BJ (cell line): ENCODE measurements around the gene TMEM132C. TPM values are rescaled to one million over a fixed set of nuclear protein-coding genes. Genes with fewer than 3 reads are reported as not detected.

Experiments used
- CTCF ChIA-PET: fragments of 350-600 bp; formaldehyde crosslinking; extraction: SDS; loops from one replicate; lab custom pipeline; 2021; ENCODE audit warnings: antibody characterized with exemption, inconsistent platforms; lab: Yijun Ruan, JAX
- POLR2A ChIA-PET: fragments of 300-600 bp; sonication (Branson Sonifier 250); formaldehyde crosslinking; extraction: SDS; loops from one replicate; lab custom pipeline; 2021; ENCODE audit warnings: antibody characterized with exemption; lab: Charles Lee
- DNase-seq: peaks from one replicate; pipeline ENCODE4 v3.0.0-alpha.2; 2011; ENCODE audit warnings: low read depth
- H3K27me3 ChIP-seq: 2 replicates; pipeline ENCODE4 v1.6.0; 2011; ENCODE audit warnings: low read length; ENCODE audit not compliant: control insufficient read depth, insufficient read depth
- H3K36me3 ChIP-seq: 2 replicates; pipeline ENCODE4 v1.5.1; 2011; ENCODE audit warnings: low read length; ENCODE audit not compliant: control insufficient read depth, insufficient read depth
- H3K4me3 ChIP-seq: 2 replicates; pipeline ENCODE4 v1.5.1; 2011; ENCODE audit warnings: low read depth, mild to moderate bottlenecking, control low read depth, low read length
- CTCF ChIP-seq: IDR thresholded peaks from 2 replicates; pipeline ENCODE4 v1.5.1; 2011; ENCODE audit warnings: low read depth, mild to moderate bottlenecking, control low read depth, inconsistent platforms, low read length, moderate library complexity; ENCODE audit not compliant: insufficient read depth
- polyA plus RNA-seq: library from polyadenylated mRNA; depleted of rRNA; stranded (reverse); fragments of >200 nt; gene quantifications from 2 replicates; pipeline ENCODE4 v1.2.3, GENCODE V29; 2011
- small RNA-seq: library from RNA; depleted of rRNA; stranded (forward); fragments of <200 nt; gene quantifications from one replicate; pipeline ENCODE3, GENCODE V24; 2012; ENCODE audit warnings: low replicate concordance, low read depth; ENCODE audit not compliant: insufficient read length

Gene TMEM132C
- polyA plus RNA-seq, 1 experiment: not detected

GRCh38 chr12:128747441-128747840, 480.5 kb downstream of the TMEM132C start:
- ChIA-PET POLR2A (no interaction called here), CTCF (no interaction called here)
- TF ChIP-seq CTCF: no peak
- Histone ChIP-seq H3K36me3 (no peaks in the 10 kb centered on the region), H3K27me3 (no peaks in the 10 kb centered on the region), H3K4me3 (no peak overlapping the region)
- no peak for DNase-seq

GRCh38 chr12:128752386-128752785, 485.4 kb downstream of the TMEM132C start:
- no peak overlapping the region for H3K4me3 ChIP-seq
- ChIA-PET CTCF (no interaction called here), POLR2A (no interaction called here)
- TF ChIP-seq CTCF: no peak
- H3K27me3 ChIP-seq: no peaks in the 10 kb centered on the region
- DNase-seq: no peak
- H3K36me3 ChIP-seq: no peaks in the 10 kb centered on the region

GRCh38 chr12:128753438-128753837, 486.5 kb downstream of the TMEM132C start:
- ChIA-PET POLR2A (no interaction called here), CTCF (no interaction called here)
- TF ChIP-seq CTCF: no peak

GRCh38 chr12:128754275-128754674, 487.3 kb downstream of the TMEM132C start:
- Histone ChIP-seq H3K27me3 (no peaks in the 10 kb centered on the region), H3K36me3 (no peaks in the 10 kb centered on the region), H3K4me3 (no peak overlapping the region)
- no peak for DNase-seq
- no peak for TF ChIP-seq CTCF
- ChIA-PET CTCF (no interaction called here), POLR2A (no interaction called here)

More at GRCh38 chr12:128753438-128753837, 486.5 kb downstream of the TMEM132C start:
- Histone ChIP-seq H3K27me3 (no peaks in the 10 kb centered on the region), H3K4me3 (no peak overlapping the region), H3K36me3 (no peaks in the 10 kb centered on the region)
- no peak for DNase-seq

GRCh38 chr12:128755566-128755965, 488.6 kb downstream of the TMEM132C start:
- ChIA-PET CTCF (no interaction called here), POLR2A (no interaction called here)
- no peak for DNase-seq
- no peak for TF ChIP-seq CTCF
- Histone ChIP-seq H3K4me3 (no peak overlapping the region), H3K36me3 (no peaks in the 10 kb centered on the region), H3K27me3 (no peaks in the 10 kb centered on the region)

Small RNA genes lying within 50 kb of the gene (small RNA-seq; reads per million reads assigned to genes)
- gene MIR3612 (not detected), gene MIR4419B (not detected)
